CD14-positive monocyte (primary cell): ENCODE results near the gene HMCN2. TPM values are rescaled to one million over a fixed set of nuclear protein-coding genes. Genes with fewer than 3 reads are reported as not detected.
A peak's percentile ranks its signal among the peaks of the same experiment; 100 is the strongest.

Experiments used
- DNase-seq, 3 donors: peaks; one replicate each; pipeline ENCODE4 v3.0.0-alpha.2; 2011 to 2022
- H2AFZ ChIP-seq: 2 replicates; pipeline ENCODE4 v1.6.0; 2012; ENCODE audit warnings: mild to moderate bottlenecking, low read depth, low read length, inconsistent platforms; ENCODE audit not compliant: insufficient read depth, poor library complexity, severe bottlenecking
- H3K27ac ChIP-seq, 2 donors: 1 replicate in 1 of 2; 2 replicates in 1 of 2; pipeline ENCODE4 v1.5.1; 2012 to 2013; ENCODE audit warnings: low read length in 2 of 2, control low read depth in 1 of 2, inconsistent platforms in 1 of 2, low read depth in 1 of 2, mild to moderate bottlenecking in 1 of 2
- H3K27me3 ChIP-seq, 2 donors: one replicate each; pipeline versions ENCODE4 v1.6.0 to v1.6.1; 2011 to 2013; ENCODE audit warnings: low read length in 2 of 2; ENCODE audit not compliant: control insufficient read depth in 2 of 2, insufficient read depth in 2 of 2
- H3K36me3 ChIP-seq, 2 donors: replicated peaks in 1 of 2; 1 replicate in 1 of 2; 2 replicates in 1 of 2; pipeline versions ENCODE4 v1.5.1 to v1.6.1; 2012 to 2013; ENCODE audit warnings: low read length in 2 of 2, control low read depth in 1 of 2, inconsistent platforms in 1 of 2, mild to moderate bottlenecking in 1 of 2; ENCODE audit not compliant: insufficient read depth in 2 of 2, control insufficient read depth in 1 of 2
- H3K4me1 ChIP-seq, 2 donors: 1 replicate in 1 of 2; 2 replicates in 1 of 2; pipeline versions ENCODE4 v1.5.1 to v1.6.1; 2012 to 2013; ENCODE audit warnings: low read length in 2 of 2, control low read depth in 1 of 2, inconsistent platforms in 1 of 2, mild to moderate bottlenecking in 1 of 2, moderate library complexity in 1 of 2; ENCODE audit not compliant: insufficient read depth in 2 of 2, control insufficient read depth in 1 of 2
- H3K4me2 ChIP-seq: replicated peaks from 2 replicates; pipeline ENCODE3; 2012; ENCODE audit warnings: low read length, moderate library complexity, mild to moderate bottlenecking; ENCODE audit not compliant: poor library complexity, severe bottlenecking; ENCODE audit errors: extremely low read depth
- H3K4me3 ChIP-seq, 3 experiments: fragments of 200-600 bp in 1 of 3; sonication (generic) in 1 of 3; replicated peaks in 1 of 3; 1 replicate in 2 of 3; 2 replicates in 1 of 3; pipeline ENCODE4 v1.5.1; 2011 to 2013; ENCODE audit warnings: low read length in 3 of 3, mild to moderate bottlenecking in 3 of 3, control low read depth in 2 of 3, low read depth in 2 of 3, inconsistent platforms in 1 of 3, moderate library complexity in 1 of 3
- H3K79me2 ChIP-seq: 2 replicates; pipeline ENCODE4 v1.6.0; 2012; ENCODE audit warnings: mild to moderate bottlenecking, control low read depth, inconsistent platforms, low read length, moderate library complexity; ENCODE audit not compliant: insufficient read depth
- H3K9ac ChIP-seq: 2 replicates; pipeline ENCODE4 v1.6.0; 2017; ENCODE audit warnings: low read length, mild to moderate bottlenecking; ENCODE audit not compliant: insufficient read depth, poor library complexity, severe bottlenecking
- H3K9me3 ChIP-seq, 2 donors: replicated peaks in 1 of 2; 1 replicate in 1 of 2; 2 replicates in 1 of 2; pipeline versions ENCODE4 v1.5.1 to v1.6.1; 2012 to 2013; ENCODE audit warnings: low read length in 2 of 2, control low read depth in 1 of 2; ENCODE audit not compliant: control insufficient read depth in 1 of 2, insufficient read depth in 1 of 2
- H4K20me1 ChIP-seq: 2 replicates; pipeline ENCODE4 v1.6.0; 2012; ENCODE audit warnings: mild to moderate bottlenecking, low read length, control low read depth, moderate library complexity; ENCODE audit not compliant: insufficient read depth
- H3K27ac Mint-ChIP-seq, 7 donors: one replicate each; pipeline ENCODE4 v1.8.0; 2020; ENCODE audit warnings: mild to moderate bottlenecking in 7 of 7, mixed read lengths in 7 of 7, moderate library complexity in 6 of 7, inconsistent platforms in 2 of 7
- H3K27me3 Mint-ChIP-seq, 3 donors: one replicate each; pipeline ENCODE4 v1.8.0; 2021 to 2022; ENCODE audit warnings: low read depth in 3 of 3, mild to moderate bottlenecking in 3 of 3, mixed read lengths in 3 of 3, moderate library complexity in 3 of 3, inconsistent platforms in 1 of 3
- H3K36me3 Mint-ChIP-seq, 2 donors: one replicate each; pipeline ENCODE4 v1.8.0; 2020; ENCODE audit warnings: mixed read lengths in 2 of 2, inconsistent platforms in 1 of 2, mild to moderate bottlenecking in 1 of 2
- H3K4me1 Mint-ChIP-seq: one replicate; pipeline ENCODE4 v1.8.0; 2020; ENCODE audit warnings: mild to moderate bottlenecking, mixed read lengths
- H3K4me3 Mint-ChIP-seq, 2 donors: one replicate each; pipeline ENCODE4 v1.8.0; 2020; ENCODE audit warnings: mild to moderate bottlenecking in 2 of 2, mixed read lengths in 2 of 2, moderate library complexity in 1 of 2
- H3K9me3 Mint-ChIP-seq, 7 donors: one replicate each; pipeline ENCODE4 v1.8.0; 2020 to 2022; ENCODE audit warnings: mixed read lengths in 7 of 7, mild to moderate bottlenecking in 6 of 7, moderate library complexity in 6 of 7, inconsistent platforms in 2 of 7
- WGBS: methylation state at CpG from one replicate; pipeline ENCODE4 v1.1.5; 2013; ENCODE audit warnings: missing lambda C conversion rate; ENCODE audit not compliant: insufficient coverage; 5-methylcytosine and 5-hydroxymethylcytosine counted together
- intact Hi-C, 2 donors: fragments of 100-400 bp; cut with micrococcal nuclease; formaldehyde crosslinking; loops; one replicate each; pipeline versions ENCODE4 v1.15.0 to v1.15.1; 2023
- polyA plus RNA-seq, 3 donors: library from polyadenylated mRNA; depleted of rRNA in 1 of 3; unstranded in 2 of 3; stranded (reverse) in 1 of 3; fragments of 300-500 nt in 2 of 3; fragments of >200 nt in 1 of 3; fragmentation: Illumina TruSeq in 2 of 3; gene quantifications; 1 replicate in 2 of 3; 2 replicates in 1 of 3; pipeline ENCODE4 v1.2.3, GENCODE V29; 2012 to 2021
- TF ChIP-seq, protein P1 (sequence below): fragments of 200-600 bp; IDR thresholded peaks from one replicate; pipeline ENCODE4 v1.8.0; 2022; ENCODE audit warnings: antibody characterized with exemption, mild to moderate bottlenecking

Gene HMCN2
- polyA plus RNA-seq, 3 donors, result not detected

DNA sequence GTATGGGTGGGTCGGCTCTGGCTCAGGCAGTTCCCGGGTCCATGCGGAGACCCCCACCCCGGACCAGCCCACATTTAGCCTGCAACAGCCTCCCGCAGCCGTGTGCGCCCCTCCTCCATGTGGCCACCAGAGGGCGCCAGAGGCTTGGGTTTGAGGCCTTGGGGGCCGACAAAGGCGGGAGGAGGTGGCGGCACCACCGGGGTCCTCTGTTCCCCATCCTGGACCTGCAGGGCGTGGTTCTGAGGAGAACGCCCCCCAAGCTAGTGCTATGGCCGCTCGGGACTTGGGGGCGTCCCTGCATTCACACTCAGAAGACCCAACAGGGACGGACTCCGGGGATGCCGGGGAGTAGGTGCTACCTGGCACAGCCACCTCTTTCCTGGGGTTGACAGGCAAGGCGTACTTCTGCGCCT is 195.7 kb downstream of the HMCN2 start:
- Histone ChIP-seq H4K20me1 (no peaks in the 10 kb centered on the region), H3K4me3 (no peak overlapping the region), H3K4me1 (no peaks in the 10 kb centered on the region), H3K9ac (no peak overlapping the region), H3K36me3 (no peaks in the 10 kb centered on the region), H2AFZ (no peak overlapping the region), H3K27ac (no peak overlapping the region), H3K79me2 (no peaks in the 10 kb centered on the region), H3K27me3 (peaks cover 0 to 9% of the 10 kb centered on the region in 2 donors), H3K9me3 (no peaks in the 10 kb centered on the region), H3K4me2 (no peak overlapping the region)
- no peaks in the 10 kb centered on the region for H3K36me3 Mint-ChIP-seq
- H3K9me3 Mint-ChIP-seq, result peaks cover 0 to 1% (median 0%) of the 10 kb centered on the region in 7 donors
- WGBS, result 14% methylated on average over 16 of the region's 22 CpGs
- TF ChIP-seq, protein P1, sequence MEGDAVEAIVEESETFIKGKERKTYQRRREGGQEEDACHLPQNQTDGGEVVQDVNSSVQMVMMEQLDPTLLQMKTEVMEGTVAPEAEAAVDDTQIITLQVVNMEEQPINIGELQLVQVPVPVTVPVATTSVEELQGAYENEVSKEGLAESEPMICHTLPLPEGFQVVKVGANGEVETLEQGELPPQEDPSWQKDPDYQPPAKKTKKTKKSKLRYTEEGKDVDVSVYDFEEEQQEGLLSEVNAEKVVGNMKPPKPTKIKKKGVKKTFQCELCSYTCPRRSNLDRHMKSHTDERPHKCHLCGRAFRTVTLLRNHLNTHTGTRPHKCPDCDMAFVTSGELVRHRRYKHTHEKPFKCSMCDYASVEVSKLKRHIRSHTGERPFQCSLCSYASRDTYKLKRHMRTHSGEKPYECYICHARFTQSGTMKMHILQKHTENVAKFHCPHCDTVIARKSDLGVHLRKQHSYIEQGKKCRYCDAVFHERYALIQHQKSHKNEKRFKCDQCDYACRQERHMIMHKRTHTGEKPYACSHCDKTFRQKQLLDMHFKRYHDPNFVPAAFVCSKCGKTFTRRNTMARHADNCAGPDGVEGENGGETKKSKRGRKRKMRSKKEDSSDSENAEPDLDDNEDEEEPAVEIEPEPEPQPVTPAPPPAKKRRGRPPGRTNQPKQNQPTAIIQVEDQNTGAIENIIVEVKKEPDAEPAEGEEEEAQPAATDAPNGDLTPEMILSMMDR, result peak; percentile 98
- DNase-seq, result peak; percentile 22 to 53 (median 36)
- intact Hi-C loops, result loop anchor here (1.0 to 2.0 kb wide), 2 partner anchors 221 to 222 kb away; no protein-coding TSS in a partner anchor
- peaks cover 7 to 23% (median 23%) of the 10 kb centered on the region in 3 donors for H3K27me3 Mint-ChIP-seq
- no peak overlapping the region for H3K27ac Mint-ChIP-seq
- no peak overlapping the region for H3K4me3 Mint-ChIP-seq
- no peaks in the 10 kb centered on the region for H3K4me1 Mint-ChIP-seq

DNA sequence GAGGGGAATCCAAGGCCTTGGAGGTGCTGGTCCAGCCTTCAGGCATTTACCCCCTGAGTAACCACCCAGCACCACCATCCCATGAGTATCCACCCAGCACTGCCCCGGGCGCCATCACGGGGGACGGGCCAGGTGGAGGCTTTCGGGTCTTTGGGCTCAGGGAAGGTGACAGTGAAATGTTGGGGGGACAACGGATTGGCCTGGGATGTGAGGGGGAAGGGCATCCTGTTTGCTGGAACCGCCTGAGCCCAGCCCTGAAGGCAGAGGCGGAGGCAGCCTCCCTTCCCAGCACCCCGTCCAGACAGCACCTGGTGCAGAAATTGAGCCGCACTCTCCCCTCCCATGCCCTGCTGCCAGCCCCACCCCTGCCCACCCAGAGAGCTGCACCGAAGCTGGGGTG is 196.2 kb downstream of the HMCN2 start:
- no peak overlapping the region for H3K4me2 ChIP-seq
- H3K79me2 ChIP-seq, result no peaks in the 10 kb centered on the region
- no peaks in the 10 kb centered on the region for H3K4me1 ChIP-seq
- Mint-ChIP-seq H3K27me3 (peaks cover 12 to 28% (median 28%) of the 10 kb centered on the region in 3 donors), H3K9me3 (peaks cover 0 to 3% (median 0%) of the 10 kb centered on the region in 7 donors), H3K27ac (peak overlapping the region in 1 of 7 donors; percentile 50), H3K4me3 (no peak overlapping the region), H3K4me1 (no peaks in the 10 kb centered on the region), H3K36me3 (no peaks in the 10 kb centered on the region)
- no CpG with 5 or more reads among the region's 11 CpGs for WGBS
- no peaks in the 10 kb centered on the region for H4K20me1 ChIP-seq
- H3K27ac ChIP-seq, result no peak overlapping the region
- H3K9me3 ChIP-seq, result no peaks in the 10 kb centered on the region
- no peak overlapping the region for H3K4me3 ChIP-seq
- peaks cover 0 to 13% of the 10 kb centered on the region in 2 donors for H3K27me3 ChIP-seq
- H3K36me3 ChIP-seq, result no peaks in the 10 kb centered on the region
- DNase-seq, result no peak
- no peak overlapping the region for H3K9ac ChIP-seq
- TF ChIP-seq, protein P1, result no peak
- H2AFZ ChIP-seq, result no peak overlapping the region
- intact Hi-C loops, result loop anchor here (1.0 to 2.0 kb wide), 2 partner anchors 221 kb away; no protein-coding TSS in a partner anchor
